H4 (cell line): ENCODE data around the gene BANP. TPM values are rescaled to one million over a fixed set of nuclear protein-coding genes. Genes with fewer than 3 reads are reported as not detected.
"Not testable (repeated sequence)": the region's sequence is repeated elsewhere in the genome, so short reads cannot be mapped to it uniquely, and the experiment has no call there.

Source experiments
- DNase-seq: peaks from one replicate; pipeline ENCODE4 v3.0.0-alpha.2; 2015; ENCODE audit warnings: low spot score
- total RNA-seq: library from RNA; depleted of rRNA; stranded (reverse); fragments of >200 nt; shearing (Covaris generic); gene quantifications from 2 replicates; pipeline ENCODE4 v1.2.3, GENCODE V29; 2014

BANP gene
- total RNA-seq, 1 experiment from 2014 or later: 14.1 TPM

DNA sequence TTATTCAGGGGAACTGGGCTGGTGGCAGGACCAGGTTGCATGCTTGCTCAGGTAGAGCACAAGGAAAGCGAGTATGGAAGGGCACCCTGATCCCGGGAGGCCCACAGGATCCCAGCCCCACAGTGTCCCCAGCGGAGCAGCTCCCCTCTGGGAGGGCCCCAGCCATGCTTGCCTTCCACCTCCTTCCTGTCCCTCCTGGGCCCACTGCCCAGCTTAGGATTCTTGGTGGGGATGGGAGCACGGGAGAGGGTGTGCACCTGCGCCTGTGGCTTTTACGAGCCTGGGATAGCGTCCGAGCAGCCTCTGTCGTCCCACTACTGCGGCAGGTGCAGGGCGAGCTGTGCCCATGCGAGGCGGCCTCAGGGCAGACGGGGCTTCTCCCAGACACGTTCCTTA is 114.5 kb downstream of the BANP start:
- DNase-seq: no peak

- DNase-seq: no peak
Measured at GRCh38 chr16:88066234-88066633, 115.0 kb downstream of the BANP start.

DNA sequence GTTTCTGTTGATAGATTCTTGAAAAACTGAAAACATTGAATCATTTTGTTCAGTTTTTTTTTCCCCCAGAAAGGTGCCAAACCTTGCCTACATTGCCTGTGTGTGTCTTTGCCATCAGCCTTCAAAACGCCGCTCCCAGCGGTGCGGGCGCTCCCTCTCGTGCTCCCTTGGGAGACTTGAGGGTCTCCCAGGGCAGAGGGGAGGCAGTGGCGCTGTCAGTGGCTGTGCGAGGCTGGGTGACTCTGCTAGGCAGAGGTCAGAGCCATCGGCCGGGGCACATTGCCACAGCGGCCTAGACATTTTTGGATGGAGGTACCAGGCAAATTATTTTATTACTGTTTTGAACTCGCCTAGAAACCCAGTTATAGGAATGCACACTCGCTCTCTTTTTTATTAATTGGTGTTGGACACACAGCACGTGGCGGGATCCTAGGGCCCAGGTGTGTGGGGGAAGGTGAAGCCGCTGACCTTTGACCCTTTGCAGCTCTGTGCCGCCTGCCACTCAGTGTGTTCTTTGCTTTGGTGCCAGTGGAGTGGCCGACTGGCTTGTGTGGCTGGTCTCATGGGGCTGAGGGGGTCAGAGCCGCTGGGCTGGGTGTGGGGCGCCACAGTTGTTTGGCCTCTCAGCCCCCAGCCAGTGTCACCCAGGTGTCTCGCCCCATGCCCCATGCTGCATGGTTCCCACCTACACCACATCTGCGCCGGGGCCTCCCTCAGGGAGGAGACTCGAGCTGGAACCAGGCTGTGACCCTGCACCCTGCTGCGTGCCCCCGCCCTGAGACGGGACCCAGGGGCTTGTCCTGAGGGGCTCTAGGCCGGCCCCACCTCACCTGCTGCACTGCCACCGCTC is 115.7 kb downstream of the BANP start:
- DNase-seq: no peak

DNA sequence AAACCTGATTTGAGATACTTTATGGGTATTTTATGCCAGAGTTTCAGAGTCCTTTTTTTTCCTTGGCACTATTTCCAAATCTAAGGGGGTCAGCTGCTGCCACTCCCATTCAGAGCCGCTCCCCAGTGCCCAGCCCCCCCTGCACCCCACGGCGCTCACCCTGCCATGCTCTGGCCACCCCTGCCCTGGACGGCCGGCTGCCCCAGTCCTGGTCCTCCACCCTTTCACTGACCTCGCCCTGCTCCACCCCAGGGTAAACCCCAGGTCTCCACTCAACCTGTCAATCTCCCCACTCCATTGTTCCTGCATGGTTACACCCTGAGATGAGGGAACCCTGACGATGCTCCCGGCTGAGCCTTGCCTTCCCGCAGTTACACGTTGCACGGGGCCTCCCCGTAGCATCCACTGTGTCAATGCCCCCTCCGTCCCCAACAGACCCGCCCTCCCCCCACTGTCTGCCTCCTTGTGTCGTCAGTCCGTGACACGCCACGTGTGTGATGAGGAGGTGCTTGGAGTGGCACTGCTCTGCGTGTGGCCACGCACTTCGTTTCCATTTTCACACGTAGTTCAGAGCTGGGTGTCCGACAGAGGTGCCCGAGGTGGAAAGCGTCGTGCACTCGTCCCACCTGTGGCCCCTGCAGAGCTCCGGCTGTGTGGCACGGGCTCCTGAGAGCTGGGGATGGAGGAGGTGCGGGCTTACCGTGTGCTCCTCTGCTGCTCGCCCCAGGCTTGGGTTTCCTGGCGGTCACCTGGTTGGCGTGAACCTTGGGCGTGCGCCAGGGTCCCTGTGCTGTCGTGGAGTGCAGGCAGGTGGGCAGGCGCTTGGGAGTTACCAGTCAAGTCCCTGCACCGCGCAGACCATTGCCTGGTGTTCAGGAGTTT is 116.5 kb downstream of the BANP start:
- DNase-seq: no peak

- no peak for DNase-seq
Measured at GRCh38 chr16:88068476-88069396, 117.5 kb downstream of the BANP start.

- no peak for DNase-seq
Measured at GRCh38 chr16:88069397-88070168, 118.3 kb downstream of the BANP start.

GRCh38 chr16:88070341-88070740 is 119.1 kb downstream of the BANP start:
- no peak for DNase-seq

DNA sequence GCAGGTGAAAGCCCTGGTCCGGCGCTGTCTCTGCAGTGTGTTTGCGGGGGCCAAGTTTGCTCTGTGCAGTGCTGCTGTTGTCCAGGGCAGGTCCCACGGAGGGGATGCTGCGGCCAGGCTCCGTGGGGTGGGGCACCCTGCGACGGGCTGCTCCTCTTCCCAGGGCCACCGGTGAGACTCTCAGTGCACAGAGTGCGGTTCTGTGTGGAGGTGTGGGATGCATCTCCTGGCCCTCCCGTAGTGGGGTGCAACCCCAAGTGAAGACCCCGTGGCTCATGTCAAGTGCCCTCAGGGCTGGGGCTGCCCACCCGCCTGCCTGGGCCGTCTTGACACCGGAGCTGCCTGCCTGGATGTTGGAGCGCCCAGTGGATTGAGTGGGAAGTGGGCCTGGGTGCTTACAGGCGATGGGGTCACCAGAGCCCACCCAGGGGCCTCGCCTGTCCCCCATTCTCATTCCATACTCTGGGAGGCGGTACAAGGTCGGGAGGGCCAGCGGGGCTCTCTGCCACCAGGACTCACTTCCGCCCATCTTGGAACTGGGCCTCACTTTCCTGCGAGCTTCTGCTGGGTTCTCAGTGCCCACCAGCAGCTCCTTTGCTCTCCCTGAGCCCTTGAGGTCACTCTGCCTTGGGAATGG is 119.9 kb downstream of the BANP start:
- DNase-seq: no peak

DNA sequence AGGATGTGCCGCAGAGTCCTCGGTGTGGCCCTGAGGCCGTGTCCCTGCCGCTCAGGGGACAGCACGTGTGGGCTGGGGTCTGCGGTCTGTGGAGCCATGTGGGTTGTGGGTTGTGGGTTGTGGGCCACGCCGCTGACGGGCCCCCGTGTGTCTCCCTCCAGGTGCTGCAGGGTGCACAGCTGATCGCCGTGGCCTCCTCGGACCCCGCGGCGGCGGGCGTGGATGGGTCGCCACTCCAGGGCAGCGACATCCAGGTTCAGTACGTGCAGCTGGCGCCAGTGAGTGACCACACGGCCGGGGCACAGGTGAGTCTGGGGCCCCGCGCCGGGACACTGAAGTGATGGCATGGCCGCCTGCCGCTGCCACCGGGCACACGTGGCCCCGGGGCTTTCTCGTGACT is 120.7 kb downstream of the BANP start:
- DNase-seq: no peak

- no peak for DNase-seq
Measured at GRCh38 chr16:88072571-88073001, 121.4 kb downstream of the BANP start.

GRCh38 chr16:88073201-88073721 is 122.0 kb downstream of the BANP start:
- no peak for DNase-seq

- DNase-seq: no peak
Measured at GRCh38 chr16:88074041-88074440, 122.8 kb downstream of the BANP start.

DNA sequence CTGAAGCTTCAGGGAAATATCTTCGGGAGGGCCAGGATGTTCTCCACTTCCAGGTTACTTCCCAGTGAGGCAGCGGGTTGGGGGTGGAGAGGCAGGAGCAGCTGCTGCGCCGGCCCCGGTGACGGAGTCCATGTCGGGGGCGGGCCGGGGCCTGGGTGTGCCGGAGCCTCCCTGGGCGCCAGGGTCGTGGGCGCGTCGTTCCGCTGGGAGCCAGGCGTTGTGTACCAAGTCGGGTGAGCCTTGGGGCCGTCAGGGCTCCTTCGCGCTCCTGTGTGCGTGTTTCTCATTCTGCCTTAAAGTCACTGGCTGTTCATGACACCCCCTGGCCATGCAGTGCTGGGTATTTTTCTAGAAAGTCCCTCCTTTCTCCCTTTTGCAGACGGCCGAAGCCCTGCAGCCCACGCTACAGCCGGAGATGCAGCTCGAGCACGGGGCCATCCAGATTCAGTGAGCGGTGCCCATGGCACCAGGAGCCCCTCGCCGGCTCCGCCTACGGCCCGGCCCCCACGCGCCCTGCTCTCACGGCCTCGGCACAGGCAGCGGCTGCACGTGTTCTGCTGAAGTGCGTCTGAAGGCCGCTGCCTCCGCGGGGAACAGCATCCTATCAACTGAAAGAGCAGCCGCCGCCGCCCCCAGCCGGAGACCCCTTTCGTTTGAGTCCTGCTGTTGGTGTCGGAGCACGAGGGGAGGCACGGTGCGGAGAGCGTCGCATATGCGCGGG is 125.1 kb downstream of the BANP start:
- no peak for DNase-seq

- not testable (repeated sequence) for DNase-seq
Measured at GRCh38 chr16:88076932-88077320, 125.7 kb downstream of the BANP start.

DNA sequence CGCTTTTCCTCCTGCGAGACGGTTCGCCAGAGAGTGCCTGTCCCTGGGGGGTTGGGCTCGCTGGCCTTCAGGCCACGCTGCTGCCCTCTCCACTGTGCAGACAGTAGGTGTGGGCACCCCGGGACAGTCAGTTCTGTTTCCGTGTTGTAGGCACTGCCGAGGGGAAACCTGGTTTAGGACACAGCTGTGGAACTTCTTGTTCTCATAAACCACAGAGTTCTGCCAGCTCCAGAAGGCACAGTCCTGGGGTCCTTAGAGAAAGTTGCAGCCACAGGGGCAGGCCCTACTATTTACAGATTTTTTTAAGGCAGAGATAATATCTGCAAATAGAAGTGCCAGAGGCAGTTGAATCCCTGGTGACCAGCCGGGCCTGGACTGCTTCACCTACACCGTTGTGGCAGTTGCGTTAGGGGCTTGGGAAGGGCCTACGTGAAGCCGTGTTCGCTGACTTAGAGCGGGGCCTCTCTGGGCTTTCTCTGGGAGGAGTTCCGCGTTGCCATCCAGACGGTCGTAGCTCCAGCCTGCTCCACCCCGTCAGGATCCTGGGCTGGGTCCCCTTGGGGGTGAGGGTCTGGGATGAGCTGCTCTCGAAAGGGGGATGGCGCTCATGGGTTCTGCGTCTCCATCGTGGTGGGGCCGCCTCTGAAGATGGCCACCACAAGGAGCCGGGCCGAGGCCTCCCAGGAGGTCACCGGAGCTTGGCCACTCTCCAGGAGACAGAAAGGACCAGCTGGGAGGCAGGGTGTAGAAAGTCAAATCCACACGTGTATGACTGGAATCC is 126.3 kb downstream of the BANP start:
- DNase-seq: no peak

DNA sequence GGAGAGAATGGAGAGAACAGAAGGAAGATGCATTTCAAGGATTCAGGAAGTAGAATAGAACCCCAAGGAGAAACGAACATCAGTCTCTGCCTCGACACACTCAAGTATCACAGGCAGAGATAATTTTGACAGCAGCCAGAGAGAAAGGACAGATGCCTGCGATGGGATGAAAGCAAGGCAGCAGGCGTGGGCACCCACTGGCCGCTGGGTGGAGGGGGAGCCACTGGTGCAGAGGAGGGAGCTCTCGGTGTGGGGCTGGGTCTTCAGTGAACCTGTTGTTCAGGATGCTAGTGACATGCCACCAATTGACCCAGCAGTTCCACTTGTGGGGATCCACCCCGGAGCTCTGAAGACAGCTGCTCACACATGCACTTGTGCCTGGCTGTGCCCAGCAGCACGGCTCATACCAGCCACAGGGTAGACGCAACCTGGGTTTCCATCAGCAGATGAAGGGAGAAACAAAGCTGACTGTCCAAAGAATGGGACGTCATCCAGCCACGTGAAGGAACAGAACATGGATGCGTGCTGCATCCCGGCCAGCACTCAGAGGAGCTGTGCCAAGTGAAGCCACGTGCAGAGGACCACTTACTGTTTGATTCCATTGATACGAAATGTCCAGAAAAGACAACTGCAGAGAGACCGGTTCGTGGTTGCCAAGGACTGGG is 127.0 kb downstream of the BANP start:
- DNase-seq: no peak

DNA sequence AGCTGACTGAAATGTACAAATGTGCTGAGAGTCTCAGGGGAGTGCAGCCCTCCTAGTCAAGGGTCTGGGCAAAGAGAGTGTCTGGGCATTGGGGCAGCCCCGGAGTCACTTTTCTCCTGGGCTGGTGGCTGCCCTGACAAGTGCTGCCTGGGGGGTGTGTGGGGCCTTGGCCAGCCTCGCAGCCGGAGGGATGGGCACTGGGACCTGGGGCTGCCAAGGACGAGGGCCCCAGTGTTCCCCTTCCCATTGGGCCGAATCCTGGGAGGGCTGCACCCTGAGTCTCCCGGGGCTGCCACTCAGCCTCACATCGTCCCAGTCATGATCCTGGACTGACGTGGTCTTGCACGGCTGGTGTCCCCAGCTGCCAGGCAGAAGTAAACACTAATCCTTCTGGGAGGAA is 132.3 kb downstream of the BANP start:
- DNase-seq: no peak

GRCh38 chr16:88084881-88085280 is 133.6 kb downstream of the BANP start:
- no peak for DNase-seq
